Measurements from ENCODE around the gene GFER.

The GFER gene

GRCh38 chr16:2002406-2003230 lies 18.6 kb downstream of the GFER start:
- TF ChIP-seq CTCF (conservative IDR thresholded peaks at IDR 0.05; ENCODE audit: low read length): no peak
- H3K4me3 ChIP-seq (ENCODE audit: low read length): no peak overlapping the region
- DNase-seq (ENCODE audit: low read depth): no peak

- no peak for DNase-seq (ENCODE audit: low read depth)
- no peak overlapping the region for H3K4me3 ChIP-seq (ENCODE audit: low read length)
- TF ChIP-seq CTCF (conservative IDR thresholded peaks at IDR 0.05; ENCODE audit: low read length): no peak
Measured at GRCh38 chr16:2003231-2003826, 19.3 kb downstream of the GFER start.

- no peak overlapping the region for H3K4me3 ChIP-seq (ENCODE audit: low read length)
- DNase-seq (ENCODE audit: low read depth): peak; percentile 80
- peak; percentile 82 for TF ChIP-seq CTCF (conservative IDR thresholded peaks at IDR 0.05; ENCODE audit: low read length)
Measured at GRCh38 chr16:2003827-2004641, 20.0 kb downstream of the GFER start.

- TF ChIP-seq CTCF (conservative IDR thresholded peaks at IDR 0.05; ENCODE audit: low read length): no peak
- no peak for DNase-seq (ENCODE audit: low read depth)
- H3K4me3 ChIP-seq (ENCODE audit: low read length): no peak overlapping the region
Measured at GRCh38 chr16:2004795-2005517, 21.0 kb downstream of the GFER start.

- no peak for TF ChIP-seq CTCF (conservative IDR thresholded peaks at IDR 0.05; ENCODE audit: low read length)
- peak; percentile 26 for DNase-seq (ENCODE audit: low read depth)
- H3K4me3 ChIP-seq (ENCODE audit: low read length): no peak overlapping the region
Measured at GRCh38 chr16:2005646-2006045, 21.7 kb downstream of the GFER start.

GRCh38 chr16:2006317-2006716 lies 22.3 kb downstream of the GFER start:
- TF ChIP-seq CTCF (conservative IDR thresholded peaks at IDR 0.05; ENCODE audit: low read length): no peak
- H3K4me3 ChIP-seq (ENCODE audit: low read length): no peak overlapping the region

More at GRCh38 chr16:2006317-2006716, 22.3 kb downstream of the GFER start:
- DNase-seq (ENCODE audit: low read depth): no peak
